ENCODE measurements around the gene TMEM106B. TPM values are rescaled to one million over a fixed set of nuclear protein-coding genes. Genes with fewer than 3 reads are reported as not detected.

The TMEM106B gene
- total and polyA plus RNA-seq, 2 of the 8 experiments (the other 6 are each of a cell fraction or from before 2014, with no cell fraction given): 16.0 to 29.1 TPM

- TF ChIP-seq CHD7 (IDR thresholded peaks at IDR 0.05; ENCODE audit: insufficient replicate concordance, low read length): no peak
- TF ChIP-seq SIN3A (conservative IDR thresholded peaks at IDR 0.05 in 1 of 2, IDR thresholded peaks at IDR 0.05 in 1 of 2; ENCODE audit: low read depth in 1 of 2, low read length in 2 of 2): peak in 1 of 2 experiments; percentile 13; a peak in 2 of 4 replicates
- 0 out of 2 replicates have a peak, but pooled peaks have one; percentile 12 for TF ChIP-seq KDM5A (IDR thresholded peaks at IDR 0.05; ENCODE audit: low read length)
- no peak for TF ChIP-seq SAP30 (IDR thresholded peaks at IDR 0.05; ENCODE audit: insufficient read depth, insufficient replicate concordance, low read length)
- TF ChIP-seq RFX5 (IDR thresholded peaks at IDR 0.05; ENCODE audit: borderline replicate concordance, low read depth, low read length): no peak
- TF ChIP-seq CBX8 (IDR thresholded peaks at IDR 0.05; ENCODE audit: borderline replicate concordance, low read depth, low read length): no peak
- peak; percentile 33 for TF ChIP-seq TBP (IDR thresholded peaks at IDR 0.05; ENCODE audit: low read depth, low read length)
- peak; percentile 83 for TF ChIP-seq TAF1 (IDR thresholded peaks at IDR 0.05; ENCODE audit: low read depth, low read length)
These were observed at the start of gene TMEM106B (continued) for GRCh38 chr7:12211054-12211710.

Data from H1 (cell line).